ENCODE results near the gene AGAP1. TPM values are rescaled to one million over a fixed set of nuclear protein-coding genes. Genes with fewer than 3 reads are reported as not detected.

AGAP1 gene
- total RNA-seq, 1 donor from 2014 or later: 46.3 TPM

GRCh38 chr2:235719146-235719942, 225.5 kb downstream of the AGAP1 start:
- no peak overlapping the region for H3K4me3 Mint-ChIP-seq
- H3K9me3 Mint-ChIP-seq: no peaks in the 10 kb centered on the region
- TF ChIP-seq CTCF (conservative IDR thresholded peaks at IDR 0.05): no peak
- no peak overlapping the region for H3K27ac Mint-ChIP-seq
- no peak for DNase-seq (ENCODE audit: extremely low spot score, unreplicated experiment)
- H3K27me3 Mint-ChIP-seq: no peaks in the 10 kb centered on the region
- H3K36me3 Mint-ChIP-seq: peaks cover 23% of the 10 kb centered on the region
- H3K4me1 Mint-ChIP-seq (ENCODE audit: unreplicated experiment): peaks cover 8% of the 10 kb centered on the region

- Mint-ChIP-seq H3K36me3 (peaks cover 21% of the 10 kb centered on the region), H3K27me3 (no peaks in the 10 kb centered on the region), H3K27ac (no peak overlapping the region), H3K4me1 (ENCODE audit: unreplicated experiment) (peaks cover 6% of the 10 kb centered on the region), H3K4me3 (no peak overlapping the region), H3K9me3 (no peaks in the 10 kb centered on the region)
- DNase-seq (ENCODE audit: extremely low spot score, unreplicated experiment): no peak
- TF ChIP-seq CTCF (conservative IDR thresholded peaks at IDR 0.05): no peak
Measured at GRCh38 chr2:235721625-235722024, 227.8 kb downstream of the AGAP1 start.

GRCh38 chr2:235722869-235723268, 229.0 kb downstream of the AGAP1 start:
- Mint-ChIP-seq H3K9me3 (no peaks in the 10 kb centered on the region), H3K27me3 (no peaks in the 10 kb centered on the region), H3K4me1 (ENCODE audit: unreplicated experiment) (peaks cover 17% of the 10 kb centered on the region), H3K4me3 (no peak overlapping the region), H3K27ac (no peak overlapping the region), H3K36me3 (peaks cover 16% of the 10 kb centered on the region)
- DNase-seq (ENCODE audit: extremely low spot score, unreplicated experiment): no peak
- TF ChIP-seq CTCF (conservative IDR thresholded peaks at IDR 0.05): no peak

GRCh38 chr2:235723371-235723770, 229.5 kb downstream of the AGAP1 start:
- no peak for TF ChIP-seq CTCF (conservative IDR thresholded peaks at IDR 0.05)
- H3K4me3 Mint-ChIP-seq: no peak overlapping the region
- peaks cover 16% of the 10 kb centered on the region for H3K36me3 Mint-ChIP-seq
- peaks cover 17% of the 10 kb centered on the region for H3K4me1 Mint-ChIP-seq (ENCODE audit: unreplicated experiment)
- no peaks in the 10 kb centered on the region for H3K27me3 Mint-ChIP-seq
- H3K27ac Mint-ChIP-seq: no peak overlapping the region
- no peak for DNase-seq (ENCODE audit: extremely low spot score, unreplicated experiment)
- H3K9me3 Mint-ChIP-seq: no peaks in the 10 kb centered on the region

GRCh38 chr2:235723811-235724465, 230.1 kb downstream of the AGAP1 start:
- H3K27me3 Mint-ChIP-seq: no peaks in the 10 kb centered on the region
- no peak for DNase-seq (ENCODE audit: extremely low spot score, unreplicated experiment)
- H3K4me3 Mint-ChIP-seq: no peak overlapping the region
- H3K27ac Mint-ChIP-seq: peak overlapping the region; percentile 62
- TF ChIP-seq CTCF (conservative IDR thresholded peaks at IDR 0.05): no peak
- H3K4me1 Mint-ChIP-seq (ENCODE audit: unreplicated experiment): peaks cover 17% of the 10 kb centered on the region
- no peaks in the 10 kb centered on the region for H3K9me3 Mint-ChIP-seq
- H3K36me3 Mint-ChIP-seq: peaks cover 16% of the 10 kb centered on the region

All from type B pancreatic cell (in vitro differentiated cells).